Tibial nerve (tissue), 4 donors: ENCODE results near the gene ARHGAP20. TPM values are rescaled to one million over a fixed set of nuclear protein-coding genes. Genes with fewer than 3 reads are reported as not detected.

Source experiments
- DNase-seq, 2 donors: peaks; one replicate each; pipeline ENCODE4 v3.0.0-alpha.2; 2019; ENCODE audit warnings: low spot score in 2 of 2
- H3K27ac ChIP-seq, 4 donors: fragments of 200-600 bp; sonication (generic) in 3 of 4; one replicate each; pipeline ENCODE4 v1.5.1; 2017 to 2019; ENCODE audit warnings: mild to moderate bottlenecking in 1 of 4
- H3K27me3 ChIP-seq, 2 donors: fragments of 200-600 bp; sonication (generic) in 1 of 2; one replicate each; pipeline versions ENCODE4 v1.5.1 to v1.6.0; 2017 to 2019
- H3K36me3 ChIP-seq, 3 donors: fragments of 200-600 bp; sonication (generic); one replicate each; pipeline ENCODE4 v1.5.1; 2018 to 2019
- H3K4me1 ChIP-seq, 4 donors: fragments of 200-600 bp; sonication (generic) in 3 of 4; one replicate each; pipeline ENCODE4 v1.5.1; 2017 to 2019
- H3K4me3 ChIP-seq, 4 donors: fragments of 200-600 bp; sonication (generic) in 3 of 4; one replicate each; pipeline ENCODE4 v1.5.1; 2017 to 2019; ENCODE audit warnings: mild to moderate bottlenecking in 1 of 4, moderate library complexity in 1 of 4
- H3K9me3 ChIP-seq, 4 donors: fragments of 200-600 bp; sonication (generic) in 3 of 4; one replicate each; pipeline ENCODE4 v1.5.1; 2017 to 2019
- EP300 ChIP-seq, 2 donors: sonication (generic); formaldehyde crosslinking; IDR thresholded peaks; one replicate each; pipeline ENCODE4 v1.6.1; 2017; ENCODE audit warnings: antibody characterized with exemption in 2 of 2, mild to moderate bottlenecking in 1 of 2
- POLR2A ChIP-seq, 2 donors: fragments of 450-650 bp; IDR thresholded peaks; one replicate each; pipeline ENCODE4 v1.6.1; 2017; ENCODE audit warnings: antibody characterized with exemption in 2 of 2, mild to moderate bottlenecking in 2 of 2, moderate library complexity in 2 of 2
- WGBS, 2 donors: methylation state at CpG; one replicate each; pipeline ENCODE4 v1.1.5; 2018; 5-methylcytosine and 5-hydroxymethylcytosine counted together
- total RNA-seq, 4 donors: library from RNA; depleted of rRNA; stranded (reverse); fragments of >200 nt; gene quantifications; one replicate each; pipeline ENCODE4 v1.1.0, GENCODE V29; 2016
- TF ChIP-seq, protein P1 (sequence below), 5 experiments: fragments of 200-600 bp in 3 of 5; fragments of 450-650 bp in 2 of 5; sonication (generic) in 3 of 5; IDR thresholded peaks; one replicate each; pipeline ENCODE4 v1.5.1; 2016 to 2019; ENCODE audit warnings: antibody characterized with exemption in 5 of 5, mild to moderate bottlenecking in 3 of 5, moderate library complexity in 2 of 5

ARHGAP20 gene
- total RNA-seq, 4 donors from 2014 or later, result 6.9 to 13.7 (median 11.1) TPM

DNA sequence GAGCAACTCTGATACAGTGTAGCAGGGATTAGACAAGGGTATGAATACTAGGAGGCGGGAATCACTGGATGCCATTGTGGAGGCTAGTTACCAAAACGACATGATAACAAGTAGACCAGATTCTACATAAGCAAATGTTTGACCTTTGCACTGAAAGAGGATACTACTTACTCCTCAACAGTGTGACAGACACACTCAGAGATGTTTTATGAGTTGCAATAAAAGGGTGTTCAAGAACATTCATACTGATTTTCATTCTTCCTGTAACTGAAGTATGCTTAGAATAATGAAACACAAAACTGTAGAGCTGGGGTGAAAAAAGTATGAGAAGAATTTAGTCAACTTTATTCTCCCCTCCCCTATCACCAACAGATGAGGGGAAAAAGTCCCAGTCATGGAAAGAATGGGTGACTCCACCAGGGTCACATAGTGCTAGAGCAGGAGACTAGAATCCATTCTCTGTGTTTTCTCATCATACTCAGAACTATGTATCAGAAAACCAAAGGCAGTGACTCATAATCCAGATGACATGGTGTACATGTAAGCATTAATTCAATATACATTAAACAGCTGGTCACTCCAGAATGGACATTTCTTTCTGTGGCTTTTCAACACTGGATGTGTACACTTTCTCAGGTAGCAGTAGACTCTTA is 32.8 kb downstream of the ARHGAP20 start:
- H3K4me1 ChIP-seq, result no peaks in the 10 kb centered on the region
- 56 to 60% methylated on average over 2 of the region's 2 CpGs for WGBS, 2 donors
- H3K27ac ChIP-seq, result no peak overlapping the region

DNA sequence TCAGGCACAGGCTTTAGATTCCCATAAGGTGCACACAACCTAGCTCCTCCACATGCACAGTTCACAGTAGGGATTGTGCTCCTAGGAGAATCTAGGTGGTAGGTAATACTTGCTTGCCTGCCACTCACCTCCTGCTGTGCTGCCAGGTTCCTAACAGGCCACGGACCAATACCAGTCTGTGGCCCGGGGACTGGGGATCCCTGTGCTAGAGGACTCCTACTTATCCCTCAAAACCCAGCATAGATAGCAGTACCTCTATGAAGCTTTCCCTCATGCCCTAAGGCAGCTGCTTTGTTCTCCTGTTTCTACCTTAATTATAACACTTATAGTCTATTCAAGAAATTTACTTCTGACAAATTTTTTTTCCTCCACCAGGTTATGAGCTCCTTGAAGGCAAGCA is 36.7 kb downstream of the ARHGAP20 start:
- no peaks in the 10 kb centered on the region for H3K4me1 ChIP-seq
- H3K36me3 ChIP-seq, result no peaks in the 10 kb centered on the region
- TF ChIP-seq POLR2A (IDR thresholded peaks at IDR 0.05), result no peak
- TF ChIP-seq, protein P1, sequence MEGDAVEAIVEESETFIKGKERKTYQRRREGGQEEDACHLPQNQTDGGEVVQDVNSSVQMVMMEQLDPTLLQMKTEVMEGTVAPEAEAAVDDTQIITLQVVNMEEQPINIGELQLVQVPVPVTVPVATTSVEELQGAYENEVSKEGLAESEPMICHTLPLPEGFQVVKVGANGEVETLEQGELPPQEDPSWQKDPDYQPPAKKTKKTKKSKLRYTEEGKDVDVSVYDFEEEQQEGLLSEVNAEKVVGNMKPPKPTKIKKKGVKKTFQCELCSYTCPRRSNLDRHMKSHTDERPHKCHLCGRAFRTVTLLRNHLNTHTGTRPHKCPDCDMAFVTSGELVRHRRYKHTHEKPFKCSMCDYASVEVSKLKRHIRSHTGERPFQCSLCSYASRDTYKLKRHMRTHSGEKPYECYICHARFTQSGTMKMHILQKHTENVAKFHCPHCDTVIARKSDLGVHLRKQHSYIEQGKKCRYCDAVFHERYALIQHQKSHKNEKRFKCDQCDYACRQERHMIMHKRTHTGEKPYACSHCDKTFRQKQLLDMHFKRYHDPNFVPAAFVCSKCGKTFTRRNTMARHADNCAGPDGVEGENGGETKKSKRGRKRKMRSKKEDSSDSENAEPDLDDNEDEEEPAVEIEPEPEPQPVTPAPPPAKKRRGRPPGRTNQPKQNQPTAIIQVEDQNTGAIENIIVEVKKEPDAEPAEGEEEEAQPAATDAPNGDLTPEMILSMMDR (IDR thresholded peaks at IDR 0.05), result no peak
- no peak for TF ChIP-seq EP300 (IDR thresholded peaks at IDR 0.05)
- H3K27me3 ChIP-seq, result no peaks in the 10 kb centered on the region
- no peak for DNase-seq
- no peak overlapping the region for H3K27ac ChIP-seq
- WGBS, 2 donors, result 94% methylated on average over 2 of the region's 2 CpGs
- peaks cover 0 to 8% (median 0%) of the 10 kb centered on the region in 4 donors for H3K9me3 ChIP-seq
- H3K4me3 ChIP-seq, result no peak overlapping the region

More for the DNA sequence above, 32.8 kb downstream of the ARHGAP20 start:
- Histone ChIP-seq H3K36me3 (no peaks in the 10 kb centered on the region), H3K27me3 (no peaks in the 10 kb centered on the region), H3K9me3 (no peaks in the 10 kb centered on the region), H3K4me3 (no peak overlapping the region)
- DNase-seq, result no peak
- TF ChIP-seq, protein P1 (IDR thresholded peaks at IDR 0.05), result no peak
- no peak for TF ChIP-seq EP300 (IDR thresholded peaks at IDR 0.05)
- no peak for TF ChIP-seq POLR2A (IDR thresholded peaks at IDR 0.05)

DNA sequence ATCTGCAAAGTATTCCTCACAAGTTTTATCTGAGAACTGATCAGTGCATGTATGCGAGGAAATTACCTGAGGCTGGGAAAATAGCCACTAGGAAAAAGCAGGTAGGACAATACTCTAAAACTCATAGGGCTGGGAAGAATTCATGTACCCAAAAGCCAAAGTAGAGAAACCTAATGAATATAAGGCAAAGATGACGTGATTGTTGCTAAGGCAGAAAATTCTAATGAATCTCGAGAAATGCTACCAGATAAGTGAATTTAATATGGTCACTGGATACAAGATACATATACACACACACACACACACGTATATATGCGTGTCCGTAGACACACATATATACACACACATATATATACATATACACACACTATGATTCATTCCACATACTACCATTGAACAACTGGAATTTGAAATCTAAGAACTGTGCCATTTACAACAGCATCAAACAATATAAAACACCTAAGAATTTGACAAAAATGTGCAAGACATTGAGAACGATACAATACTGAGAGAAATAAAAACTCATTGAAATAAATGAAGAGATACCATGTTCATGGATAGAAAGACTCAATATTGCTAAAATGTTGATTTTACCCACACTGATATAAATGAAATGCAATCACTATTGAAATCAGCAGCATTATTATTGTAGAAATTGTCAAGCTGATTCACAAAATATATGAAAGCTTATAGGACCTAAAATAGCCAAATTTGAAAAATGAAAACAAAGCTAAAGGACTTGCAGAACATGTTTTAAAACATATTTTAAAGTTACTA is 46.4 kb downstream of the ARHGAP20 start:
- no peak for TF ChIP-seq POLR2A (IDR thresholded peaks at IDR 0.05)
- TF ChIP-seq, protein P1 (IDR thresholded peaks at IDR 0.05), result no peak
- TF ChIP-seq EP300 (IDR thresholded peaks at IDR 0.05), result no peak
- Histone ChIP-seq H3K9me3 (peaks cover 0 to 13% (median 0%) of the 10 kb centered on the region in 4 donors), H3K27me3 (no peaks in the 10 kb centered on the region), H3K4me3 (no peak overlapping the region), H3K36me3 (no peaks in the 10 kb centered on the region), H3K27ac (no peak overlapping the region), H3K4me1 (no peaks in the 10 kb centered on the region)
- 94 to 97% methylated on average over 7 of the region's 7 CpGs for WGBS, 2 donors
- no peak for DNase-seq

DNA sequence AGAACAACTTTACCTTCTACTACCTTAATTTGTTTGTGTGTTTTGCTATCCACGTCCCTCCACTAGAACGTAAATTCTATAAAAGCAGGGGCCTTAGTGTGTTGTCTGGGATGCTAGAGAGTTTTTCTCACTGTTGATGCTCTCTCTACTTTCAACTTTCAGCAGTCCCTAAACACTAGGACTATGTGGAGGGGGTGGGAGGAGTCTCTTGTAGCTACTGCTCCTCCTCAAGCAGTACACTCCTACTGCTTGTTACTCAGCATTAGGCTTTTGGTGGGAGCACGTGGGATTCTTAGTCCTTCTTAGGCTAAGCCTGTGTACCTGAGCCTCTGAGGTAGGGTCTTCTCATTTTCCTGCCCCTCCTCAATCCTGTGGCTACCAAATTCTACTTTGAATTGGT is 56.3 kb downstream of the ARHGAP20 start:
- Histone ChIP-seq H3K9me3 (peaks cover 0 to 25% (median 7%) of the 10 kb centered on the region in 4 donors), H3K4me1 (no peaks in the 10 kb centered on the region), H3K27me3 (no peaks in the 10 kb centered on the region), H3K27ac (no peak overlapping the region), H3K36me3 (no peaks in the 10 kb centered on the region), H3K4me3 (no peak overlapping the region)
- no peak for DNase-seq
- no peak for TF ChIP-seq EP300 (IDR thresholded peaks at IDR 0.05)
- TF ChIP-seq, protein P1 (IDR thresholded peaks at IDR 0.05), result no peak
- no peak for TF ChIP-seq POLR2A (IDR thresholded peaks at IDR 0.05)
- 79 to 85% methylated on average over 3 of the region's 3 CpGs for WGBS, 2 donors

DNA sequence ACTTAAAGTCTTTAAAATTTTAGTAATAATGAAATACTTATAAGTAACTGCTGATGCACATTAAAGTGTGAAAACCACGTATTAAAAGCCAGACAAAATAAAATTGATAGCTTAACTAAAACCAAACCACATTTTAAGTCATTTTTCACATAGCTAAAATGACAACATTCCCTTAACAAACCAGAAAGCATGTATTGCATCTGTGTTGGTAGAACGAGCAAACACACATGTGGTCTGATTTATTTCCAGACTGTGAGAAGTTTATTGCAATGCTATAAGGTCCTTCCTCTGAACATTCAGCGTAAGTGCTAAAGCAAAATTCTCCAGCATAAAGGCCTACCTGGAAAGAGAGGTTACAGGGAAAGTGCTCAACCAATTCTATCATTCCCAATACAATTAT is 57.8 kb downstream of the ARHGAP20 start:
- H3K4me3 ChIP-seq, result no peak overlapping the region
- H3K36me3 ChIP-seq, result no peaks in the 10 kb centered on the region
- no peak overlapping the region for H3K27ac ChIP-seq
- TF ChIP-seq EP300 (IDR thresholded peaks at IDR 0.05) (no peak), POLR2A (IDR thresholded peaks at IDR 0.05) (no peak)
- TF ChIP-seq, protein P1 (IDR thresholded peaks at IDR 0.05), result no peak
- DNase-seq, result no peak
- H3K27me3 ChIP-seq, result no peaks in the 10 kb centered on the region
- H3K9me3 ChIP-seq, result peaks cover 0 to 26% (median 7%) of the 10 kb centered on the region in 4 donors
- 75 to 76% methylated on average over 3 of the region's 3 CpGs for WGBS, 2 donors
- H3K4me1 ChIP-seq, result no peaks in the 10 kb centered on the region
